ENCODE results near the gene SYT6. TPM values are rescaled to one million over a fixed set of nuclear protein-coding genes. Genes with fewer than 3 reads are reported as not detected.

Gene SYT6
- total RNA-seq, 1 experiment from 2014 or later: not detected

GRCh38 chr1:114093624-114094362 lies 59.9 kb downstream of the SYT6 start:
- no peaks in the 10 kb centered on the region for H3K36me3 Mint-ChIP-seq (ENCODE audit: insufficient read depth, unreplicated experiment)
- no peak overlapping the region for H3K27ac Mint-ChIP-seq (ENCODE audit: unreplicated experiment)
- CTCF ChIA-PET: no interaction called here
- no peak for DNase-seq
- H3K9me3 Mint-ChIP-seq (ENCODE audit: low read depth, unreplicated experiment): no peaks in the 10 kb centered on the region
- no peak overlapping the region for H3K4me3 Mint-ChIP-seq (ENCODE audit: low read depth, unreplicated experiment)
- intact Hi-C loops (cut with micrococcal nuclease; ENCODE audit: unreplicated experiment): loop anchor here (5.0 kb wide), 1 partner anchor 189 kb away; no protein-coding TSS in a partner anchor
- peaks cover 83% of the 10 kb centered on the region for H3K27me3 Mint-ChIP-seq (ENCODE audit: unreplicated experiment)
- TF ChIP-seq CTCF (IDR thresholded peaks at IDR 0.05; ENCODE audit: unreplicated experiment): no peak
- no peaks in the 10 kb centered on the region for H3K4me1 Mint-ChIP-seq (ENCODE audit: low read depth, unreplicated experiment)
- BruUV-seq (replicated peaks): no TSS peak

- intact Hi-C loops (cut with micrococcal nuclease; ENCODE audit: unreplicated experiment): loop anchor here (5.0 kb wide), 1 partner anchor 190 kb away; no protein-coding TSS in a partner anchor
- Mint-ChIP-seq H3K9me3 (ENCODE audit: low read depth, unreplicated experiment) (no peaks in the 10 kb centered on the region), H3K4me3 (ENCODE audit: low read depth, unreplicated experiment) (no peak overlapping the region), H3K27me3 (ENCODE audit: unreplicated experiment) (peaks cover 83% of the 10 kb centered on the region), H3K36me3 (ENCODE audit: insufficient read depth, unreplicated experiment) (no peaks in the 10 kb centered on the region), H3K4me1 (ENCODE audit: low read depth, unreplicated experiment) (no peaks in the 10 kb centered on the region), H3K27ac (ENCODE audit: unreplicated experiment) (no peak overlapping the region)
- CTCF ChIA-PET: no interaction called here
- DNase-seq: no peak
- BruUV-seq (replicated peaks): no TSS peak
- TF ChIP-seq CTCF (IDR thresholded peaks at IDR 0.05; ENCODE audit: unreplicated experiment): no peak
Measured at GRCh38 chr1:114092186-114093062, 61.2 kb downstream of the SYT6 start.

- no peak overlapping the region for H3K27ac Mint-ChIP-seq (ENCODE audit: unreplicated experiment)
- peaks cover 83% of the 10 kb centered on the region for H3K27me3 Mint-ChIP-seq (ENCODE audit: unreplicated experiment)
- no peaks in the 10 kb centered on the region for H3K4me1 Mint-ChIP-seq (ENCODE audit: low read depth, unreplicated experiment)
- H3K36me3 Mint-ChIP-seq (ENCODE audit: insufficient read depth, unreplicated experiment): no peaks in the 10 kb centered on the region
- BruUV-seq (replicated peaks): no TSS peak
- intact Hi-C loops (cut with micrococcal nuclease; ENCODE audit: unreplicated experiment): loop anchor here (5.0 kb wide), 1 partner anchor 191 kb away; no protein-coding TSS in a partner anchor
- no peaks in the 10 kb centered on the region for H3K9me3 Mint-ChIP-seq (ENCODE audit: low read depth, unreplicated experiment)
- TF ChIP-seq CTCF (IDR thresholded peaks at IDR 0.05; ENCODE audit: unreplicated experiment): no peak
- no peak overlapping the region for H3K4me3 Mint-ChIP-seq (ENCODE audit: low read depth, unreplicated experiment)
- CTCF ChIA-PET: no interaction called here
- no peak for DNase-seq
Measured at GRCh38 chr1:114091711-114092110, 62.0 kb downstream of the SYT6 start.

- BruUV-seq (replicated peaks): no TSS peak
- CTCF ChIA-PET: no interaction called here
- Mint-ChIP-seq H3K4me3 (ENCODE audit: low read depth, unreplicated experiment) (no peak overlapping the region), H3K36me3 (ENCODE audit: insufficient read depth, unreplicated experiment) (no peaks in the 10 kb centered on the region), H3K4me1 (ENCODE audit: low read depth, unreplicated experiment) (no peaks in the 10 kb centered on the region), H3K27ac (ENCODE audit: unreplicated experiment) (no peak overlapping the region), H3K27me3 (ENCODE audit: unreplicated experiment) (peaks cover 83% of the 10 kb centered on the region), H3K9me3 (ENCODE audit: low read depth, unreplicated experiment) (no peaks in the 10 kb centered on the region)
- DNase-seq: no peak
- no peak for TF ChIP-seq CTCF (IDR thresholded peaks at IDR 0.05; ENCODE audit: unreplicated experiment)
- intact Hi-C loops (cut with micrococcal nuclease; ENCODE audit: unreplicated experiment): loop anchor here (5.0 kb wide), 1 partner anchor 191 kb away; no protein-coding TSS in a partner anchor
Measured at GRCh38 chr1:114090738-114091505, 62.7 kb downstream of the SYT6 start.
